WI38 (cell line): Measurements from ENCODE around the gene DHRS3.
"Not testable (repeated sequence)": the region's sequence is repeated elsewhere in the genome, so short reads cannot be mapped to it uniquely, and the experiment has no call there.

Experiments
- H3K4me3 ChIP-seq: 2 replicates; pipeline ENCODE4 v1.5.1; 2011; ENCODE audit warnings: low read depth, mild to moderate bottlenecking, control low read depth, low read length
- CTCF ChIP-seq: IDR thresholded peaks from 2 replicates; pipeline ENCODE4 v1.5.1; 2012; ENCODE audit warnings: low read depth, mild to moderate bottlenecking, control low read depth, low read length

The DHRS3 gene

GRCh38 chr1:12565966-12566352 is 52.1 kb downstream of the DHRS3 start:
- H3K4me3 ChIP-seq = no peak overlapping the region

DNA sequence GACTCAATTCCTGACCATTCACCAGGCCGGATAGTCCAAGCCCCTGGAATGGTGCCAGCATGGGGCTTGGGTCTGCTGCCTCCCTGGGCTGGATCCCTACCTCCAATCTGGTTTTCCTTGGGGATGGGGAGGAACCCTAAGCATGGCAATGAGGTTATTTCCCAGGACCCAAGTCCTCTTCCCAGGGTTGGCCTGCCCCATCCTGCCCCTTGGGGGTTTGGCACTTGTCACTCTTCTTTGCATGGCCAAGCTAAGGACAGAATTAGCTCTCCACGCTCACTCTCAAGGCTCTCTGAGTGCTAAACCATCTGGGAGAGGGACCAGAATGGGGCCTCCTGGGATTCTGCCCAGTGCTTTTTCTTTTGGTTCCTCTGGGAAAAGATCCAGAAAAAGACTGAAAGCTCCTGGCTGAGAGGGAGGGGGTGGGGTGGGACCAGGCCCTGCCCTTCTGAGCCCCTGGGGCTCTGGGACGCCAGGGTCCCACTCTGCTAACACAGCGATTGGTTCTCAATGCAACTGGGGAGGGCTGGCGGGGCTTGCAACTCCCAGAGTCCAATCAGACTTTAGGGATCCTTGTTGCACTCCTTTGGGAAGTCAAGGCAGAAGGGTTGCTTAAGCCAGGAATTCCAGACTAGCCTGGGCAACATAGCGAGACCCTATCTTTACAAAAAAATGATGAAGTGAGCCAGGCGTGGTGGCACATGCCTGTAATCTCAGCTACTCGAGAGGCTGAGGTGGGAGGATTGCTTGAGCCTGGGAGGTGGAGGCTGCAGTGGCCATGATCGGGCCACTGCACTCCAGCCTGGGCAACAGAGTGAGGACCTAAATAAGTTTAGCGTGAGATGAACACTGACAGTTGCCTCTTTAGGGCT is 52.7 kb downstream of the DHRS3 start:
- no peak overlapping the region for H3K4me3 ChIP-seq
- no peak for TF ChIP-seq CTCF

More at GRCh38 chr1:12565966-12566352, 52.1 kb downstream of the DHRS3 start:
- no peak for TF ChIP-seq CTCF

GRCh38 chr1:12564251-12564650 is 53.8 kb downstream of the DHRS3 start:
- H3K4me3 ChIP-seq = not testable (repeated sequence)

GRCh38 chr1:12562955-12563576 is 54.9 kb downstream of the DHRS3 start:
- no peak for TF ChIP-seq CTCF
- H3K4me3 ChIP-seq = no peak overlapping the region

DNA sequence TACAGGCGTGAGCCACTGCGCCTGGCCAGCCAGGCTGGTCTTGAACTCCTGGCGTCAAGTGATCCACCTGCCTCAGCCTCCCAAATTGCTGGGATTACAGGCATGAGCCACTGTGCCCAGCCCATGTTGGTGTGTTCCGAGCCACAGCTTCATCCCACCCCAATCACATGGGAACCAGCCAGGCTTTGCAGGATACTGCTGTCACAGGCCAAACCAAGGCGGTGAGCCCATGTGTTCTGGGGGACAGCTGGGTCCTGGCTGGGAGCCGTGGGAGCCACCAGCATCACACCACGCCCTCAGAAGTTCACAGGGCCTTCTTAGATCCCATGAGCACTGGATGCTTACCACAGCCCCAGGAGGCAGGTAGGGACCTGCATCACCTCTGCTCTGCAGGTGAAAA is 56.9 kb downstream of the DHRS3 start:
- H3K4me3 ChIP-seq = no peak overlapping the region

DNA sequence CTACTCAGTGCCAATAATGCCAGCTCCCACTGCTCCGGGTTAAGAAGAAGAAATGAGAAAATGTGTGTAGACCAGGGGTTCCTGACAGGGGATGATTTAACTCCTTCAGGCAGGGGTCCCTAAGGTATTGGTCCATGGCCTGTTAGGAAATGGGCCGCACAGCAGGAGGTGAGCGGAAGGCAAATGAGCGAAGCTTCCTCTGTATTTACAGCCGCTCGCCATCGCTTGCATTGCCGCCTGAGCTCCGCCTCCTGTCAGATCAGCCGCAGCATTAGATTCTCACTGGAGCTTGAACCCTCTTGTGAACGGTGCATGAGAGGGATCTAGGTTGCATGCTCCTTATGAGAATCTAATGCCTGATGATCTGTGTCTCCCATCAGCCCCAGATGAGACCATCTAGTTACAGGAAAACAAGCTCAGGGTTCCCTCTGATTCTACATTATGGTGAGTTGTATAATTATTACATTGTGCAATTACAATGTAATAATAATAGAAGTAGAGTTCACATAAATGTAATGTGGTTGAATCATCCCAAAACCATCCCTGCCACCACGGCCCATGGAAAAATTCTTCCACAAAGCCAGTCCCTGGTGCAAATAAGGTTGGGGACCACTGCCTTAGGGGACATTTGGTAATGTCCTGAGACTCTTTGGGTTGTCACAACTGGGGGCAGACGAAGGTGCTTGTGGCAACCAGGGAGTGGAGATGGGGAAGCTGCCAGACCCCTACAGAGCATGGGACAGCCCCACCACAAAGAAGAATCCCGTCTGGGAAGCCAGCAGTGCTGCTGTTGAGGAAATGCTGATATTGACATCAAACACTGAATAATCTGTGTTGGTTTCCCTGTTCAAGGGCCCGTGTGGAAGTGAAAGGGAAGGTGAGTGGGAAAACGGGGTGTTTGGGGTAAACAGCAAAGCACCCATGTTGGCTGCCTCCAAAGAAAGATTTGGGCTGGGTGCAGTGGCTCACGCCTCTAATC is 60.8 kb downstream of the DHRS3 start:
- H3K4me3 ChIP-seq = no peak overlapping the region
- no peak for TF ChIP-seq CTCF

More for the DNA sequence above, 56.9 kb downstream of the DHRS3 start:
- no peak for TF ChIP-seq CTCF

- H3K4me3 ChIP-seq = no peak overlapping the region
- no peak for TF ChIP-seq CTCF
Observed at GRCh38 chr1:12556368-12556930, 61.6 kb downstream of the DHRS3 start.
